PC-9 (cell line): ENCODE results near the gene MYH14. TPM values are rescaled to one million over a fixed set of nuclear protein-coding genes. Genes with fewer than 3 reads are reported as not detected.
A peak's percentile ranks its signal among the peaks of the same experiment; 100 is the strongest.
"Not testable (repeated sequence)": the region's sequence is repeated elsewhere in the genome, so short reads cannot be mapped to it uniquely, and the experiment has no call there.

Experiments used
- BruUV-seq: library from RNA; stranded (reverse); fragments of 400-500 nt; replicated peaks from 2 replicates; lab custom pipeline; 2021; lab: Mats Ljungman, UMichigan
- CTCF ChIA-PET: fragments of 300-600 bp; sonication (Branson Sonifier 250); formaldehyde crosslinking; loops from one replicate; lab custom pipeline; 2022; ENCODE audit warnings: antibody characterized with exemption; lab: Charles Lee
- POLR2A ChIA-PET: fragments of 300-600 bp; sonication (Branson Sonifier 250); formaldehyde crosslinking; loops from one replicate; lab custom pipeline; 2022; ENCODE audit warnings: antibody characterized with exemption; ENCODE audit not compliant: unreplicated experiment; lab: Charles Lee
- DNase-seq, 2 experiments: peaks; one replicate each; pipeline versions ENCODE4 v3.0.0 to v3.0.0-alpha.2; 2015 to 2022; ENCODE audit warnings: mixed read lengths in 1 of 2
- H2AFZ ChIP-seq: fragments of 200-600 bp; sonication (generic); 2 replicates; pipeline ENCODE4 v1.8.1; 2017; ENCODE audit warnings: antibody characterized with exemption
- H3F3A ChIP-seq: fragments of 200-600 bp; sonication (generic); 2 replicates; pipeline ENCODE4 v1.8.1; 2017; ENCODE audit warnings: antibody characterized with exemption, mild to moderate bottlenecking, low read depth; ENCODE audit not compliant: insufficient read depth
- H3K27ac ChIP-seq: fragments of 200-600 bp; sonication (generic); 2 replicates; pipeline ENCODE4 v1.6.1; 2016; ENCODE audit warnings: mixed run types
- H3K27me3 ChIP-seq: fragments of 200-600 bp; sonication (generic); 2 replicates; pipeline ENCODE4 v1.6.1; 2016; ENCODE audit warnings: low read depth, mixed run types; ENCODE audit not compliant: insufficient read depth
- H3K36me3 ChIP-seq: fragments of 200-600 bp; sonication (generic); 2 replicates; pipeline ENCODE4 v1.6.1; 2016; ENCODE audit warnings: low read depth, mixed run types
- H3K4me1 ChIP-seq: fragments of 200-600 bp; sonication (generic); replicated peaks from 2 replicates; pipeline ENCODE4 v1.6.1; 2016; ENCODE audit warnings: mixed run types; ENCODE audit not compliant: insufficient read depth
- H3K4me2 ChIP-seq: fragments of 200-600 bp; sonication (generic); 2 replicates; pipeline ENCODE4 v1.6.1; 2017; ENCODE audit warnings: mixed run types
- H3K4me3 ChIP-seq: fragments of 200-600 bp; sonication (generic); 2 replicates; pipeline ENCODE4 v1.6.1; 2016; ENCODE audit warnings: mixed run types
- H3K79me2 ChIP-seq: fragments of 200-600 bp; sonication (generic); 2 replicates; pipeline ENCODE4 v1.6.1; 2017; ENCODE audit warnings: low read depth, mixed run types
- H3K9me2 ChIP-seq: fragments of 200-600 bp; sonication (generic); 2 replicates; pipeline ENCODE4 v1.8.1; 2017; ENCODE audit warnings: mild to moderate bottlenecking; ENCODE audit not compliant: insufficient read depth
- H3K9me3 ChIP-seq: fragments of 200-600 bp; sonication (generic); 2 replicates; pipeline ENCODE4 v1.8.1; 2016; ENCODE audit warnings: low read depth; ENCODE audit not compliant: insufficient read depth
- H4K20me1 ChIP-seq: fragments of 200-600 bp; sonication (generic); 2 replicates; pipeline ENCODE4 v1.8.1; 2017; ENCODE audit not compliant: insufficient read depth
- CTCF ChIP-seq: fragments of 200-600 bp; sonication (generic); conservative IDR thresholded peaks from 2 replicates; pipeline ENCODE4 v1.6.1; 2017; ENCODE audit warnings: mixed run types, antibody characterized with exemption, mild to moderate bottlenecking, moderate library complexity
- EZH2 ChIP-seq: fragments of 200-600 bp; sonication (generic); IDR thresholded peaks from 2 replicates; pipeline ENCODE4 v1.8.0; 2017; ENCODE audit warnings: antibody characterized with exemption, low read depth
- intact Hi-C: fragments of 100-400 bp; cut with micrococcal nuclease; formaldehyde crosslinking; loops from one replicate; pipeline ENCODE4 v1.10.0; 2022; ENCODE audit not compliant: unreplicated experiment
- total RNA-seq: library from RNA; stranded (reverse); gene quantifications from 2 replicates; pipeline ENCODE4 v1.2.3, GENCODE V29; 2021

Gene MYH14
- total RNA-seq, 1 experiment from 2014 or later = 115 TPM

DNA sequence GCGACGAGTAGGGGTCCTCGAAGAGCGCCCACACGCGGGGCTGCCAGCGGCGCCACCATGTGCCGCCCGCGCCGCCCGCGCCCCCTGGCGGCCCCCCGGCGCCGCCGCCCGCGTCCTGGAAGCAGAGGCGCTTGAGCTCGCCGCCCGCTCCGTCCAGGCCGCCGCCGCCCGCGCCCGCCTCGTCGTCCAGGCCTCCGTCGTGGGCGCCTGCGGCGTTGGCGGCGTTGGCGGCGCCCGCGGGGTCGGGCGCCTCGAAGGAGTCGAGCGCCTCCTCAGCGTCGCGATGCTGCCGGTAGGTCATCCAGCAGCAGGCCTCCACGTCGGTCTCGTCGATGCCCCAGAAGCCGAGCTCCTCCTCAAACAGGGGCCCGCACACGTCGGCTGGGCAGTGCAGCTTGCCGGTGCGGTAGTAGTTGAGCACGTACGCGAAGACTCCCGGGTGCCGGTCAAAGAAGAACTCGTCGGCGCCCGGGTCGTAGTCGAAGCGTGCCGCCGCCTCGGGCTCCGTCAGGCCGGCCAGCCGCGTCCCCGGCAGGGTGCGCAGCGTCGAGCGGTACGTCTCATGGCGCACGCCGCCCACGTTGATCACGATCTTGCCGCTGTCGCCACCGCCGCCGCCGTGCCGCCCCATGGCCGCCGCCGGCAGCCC lies 124.9 kb downstream of the MYH14 start:
- peaks cover 4% of the 10 kb centered on the region; the same call in 1 of the 2 replicates for H3K79me2 ChIP-seq
- H3K9me2 ChIP-seq = no peaks in the 10 kb centered on the region
- no peaks in the 10 kb centered on the region for H3K36me3 ChIP-seq
- ChIA-PET POLR2A (interaction anchor here (0.6 to 1.0 kb wide), 5 partner anchors 15 to 782 kb away, joined by 7 to 23 read pairs (median 7); no protein-coding TSS in a partner anchor), CTCF (interaction anchor here (0.6 to 0.7 kb wide), 4 partner anchors 37 to 150 kb away, joined by 3 to 15 read pairs (median 11); no protein-coding TSS in a partner anchor)
- peaks cover 33% of the 10 kb centered on the region for H3F3A ChIP-seq
- no peak for DNase-seq
- H4K20me1 ChIP-seq = peaks cover 19% of the 10 kb centered on the region
- H3K9me3 ChIP-seq = no peaks in the 10 kb centered on the region
- no TSS peak for BruUV-seq
- TF ChIP-seq CTCF = no peak
- TF ChIP-seq EZH2 = no peak
- intact Hi-C loops = no loop called here
- peaks cover 5% of the 10 kb centered on the region; the same call in 1 of the 2 replicates for H3K27me3 ChIP-seq
- H3K4me1 ChIP-seq = peaks cover 17% of the 10 kb centered on the region; the same call in 1 of the 2 replicates
- H3K4me2 ChIP-seq = no peak overlapping the region
- H3K4me3 ChIP-seq = no peak overlapping the region
- no peak overlapping the region for H2AFZ ChIP-seq
- no peak overlapping the region for H3K27ac ChIP-seq

GRCh38 chr19:50328873-50329145 lies 125.4 kb downstream of the MYH14 start:
- no peak for TF ChIP-seq CTCF
- no peak for TF ChIP-seq EZH2
- Histone ChIP-seq H3K9me2 (no peaks in the 10 kb centered on the region), H3F3A (peaks cover 33% of the 10 kb centered on the region), H3K9me3 (no peaks in the 10 kb centered on the region), H3K4me1 (peaks cover 17% of the 10 kb centered on the region; the same call in 1 of the 2 replicates), H3K4me2 (no peak overlapping the region), H2AFZ (no peak overlapping the region), H3K36me3 (no peaks in the 10 kb centered on the region), H3K27ac (no peak overlapping the region), H3K4me3 (no peak overlapping the region), H3K79me2 (peaks cover 4% of the 10 kb centered on the region; the same call in 1 of the 2 replicates), H4K20me1 (peaks cover 19% of the 10 kb centered on the region), H3K27me3 (peaks cover under 1% of the 10 kb centered on the region; the same call in 1 of the 2 replicates)
- no peak for DNase-seq
- CTCF ChIA-PET = interaction anchor here (0.6 to 0.7 kb wide), 5 partner anchors 37 to 150 kb away, joined by 3 to 15 read pairs (median 10); no protein-coding TSS in a partner anchor
- POLR2A ChIA-PET = interaction anchor here (0.6 to 1.0 kb wide), 6 partner anchors 15 to 782 kb away, joined by 7 to 23 read pairs (median 10); no protein-coding TSS in a partner anchor
- intact Hi-C loops = no loop called here
- no TSS peak for BruUV-seq

GRCh38 chr19:50329146-50329925 lies 125.9 kb downstream of the MYH14 start, which contains the start of gene KCNC3:
Gene KCNC3 (minus strand): TSS chr19:50329377. CDS start chr19:50329082, 295 bp downstream.
- H2AFZ ChIP-seq = no peak within 1 kb of the TSS
- H3K36me3 ChIP-seq = no peaks in the 10 kb centered on the region
- peaks cover 4% of the 10 kb centered on the region; the same call in 1 of the 2 replicates for H3K79me2 ChIP-seq
- intact Hi-C loops = no loop called here
- ChIA-PET POLR2A (interaction anchor here (0.6 to 1.0 kb wide), 7 partner anchors 16 to 966 kb away, joined by 5 to 23 read pairs (median 7); no protein-coding TSS in a partner anchor), CTCF (interaction anchor here (0.6 to 0.7 kb wide), 5 partner anchors 38 to 151 kb away, joined by 3 to 15 read pairs (median 10); no protein-coding TSS in a partner anchor)
- no peak for TF ChIP-seq EZH2
- no peak for TF ChIP-seq CTCF
- H3K27ac ChIP-seq = no peak within 1 kb of the TSS
- no peaks in the 10 kb centered on the region; the same call in 1 of the 2 replicates for H3K27me3 ChIP-seq
- H3K4me2 ChIP-seq = peak within 1 kb of the TSS; percentile 46
- peaks cover 15% of the 10 kb centered on the region for H4K20me1 ChIP-seq
- DNase-seq = peak; percentile 86 to 95
- no peaks in the 10 kb centered on the region for H3K9me2 ChIP-seq
- peaks cover 22% of the 10 kb centered on the region; the same call in 1 of the 2 replicates for H3K4me1 ChIP-seq
- BruUV-seq = no TSS peak
- H3K4me3 ChIP-seq = no peak within 1 kb of the TSS
- no peaks in the 10 kb centered on the region for H3K9me3 ChIP-seq
- peaks cover 33% of the 10 kb centered on the region for H3F3A ChIP-seq

DNA sequence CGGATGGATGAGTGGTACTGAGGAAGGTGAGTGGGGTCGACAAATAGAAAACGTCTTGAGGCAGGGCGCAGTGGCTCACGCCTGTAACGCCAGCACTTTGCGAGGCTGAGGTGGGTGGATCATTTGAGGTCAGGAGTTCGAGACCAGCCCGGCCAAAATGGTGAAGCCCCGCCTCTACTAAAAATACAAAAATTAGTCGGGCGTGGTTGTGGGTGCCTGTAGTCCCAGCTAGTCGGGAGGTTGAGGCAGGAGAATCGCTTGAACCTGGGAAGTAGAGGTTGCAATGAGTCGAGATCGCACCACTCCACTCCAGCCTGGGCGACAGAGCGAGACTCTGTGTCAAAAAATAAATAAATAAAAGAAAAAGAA lies 126.5 kb downstream of the MYH14 start:
- H3K4me2 ChIP-seq = peak overlapping the region; percentile 46; the same call in 1 of the 2 replicates

More for the DNA sequence above, 126.5 kb downstream of the MYH14 start:
- DNase-seq, H3K36me3 ChIP-seq, H3K9me3 ChIP-seq, H3K9me2 ChIP-seq, H3K27ac ChIP-seq, H3K27me3 ChIP-seq, H3K4me3 ChIP-seq, intact Hi-C loops, H2AFZ ChIP-seq, CTCF ChIA-PET, BruUV-seq, H3K79me2 ChIP-seq: not testable (repeated sequence)
- H4K20me1 ChIP-seq = peaks cover 12% of the 10 kb centered on the region
- POLR2A ChIA-PET = interaction anchor here (0.9 kb wide), 1 partner anchor 115 kb away, joined by 14 read pairs; no protein-coding TSS in a partner anchor
- peaks cover 22% of the 10 kb centered on the region; the same call in 1 of the 2 replicates for H3K4me1 ChIP-seq
- peaks cover 29% of the 10 kb centered on the region for H3F3A ChIP-seq
